Smooth muscle cell of the brain vasculature (primary cell): ENCODE results near the gene TAPBPL.

Experiments used
- DNase-seq: peaks from one replicate; pipeline ENCODE4 v3.0.0-alpha.2; 2012; ENCODE audit warnings: low read depth, low spot score

The TAPBPL gene

GRCh38 chr12:6435961-6436715 lies 15.7 kb upstream of the TAPBPL start:
- no peak for DNase-seq

GRCh38 chr12:6437586-6437985 lies 14.3 kb upstream of the TAPBPL start:
- no peak for DNase-seq

GRCh38 chr12:6438345-6438744 lies 13.5 kb upstream of the TAPBPL start:
- DNase-seq: no peak

GRCh38 chr12:6440391-6440790 lies 11.5 kb upstream of the TAPBPL start:
- DNase-seq: no peak

- no peak for DNase-seq
Measured at GRCh38 chr12:6442836-6443235, 9.0 kb upstream of the TAPBPL start.

- no peak for DNase-seq
Measured at GRCh38 chr12:6443361-6443983, 8.4 kb upstream of the TAPBPL start.

- DNase-seq: no peak
Measured at GRCh38 chr12:6444031-6444430, 7.8 kb upstream of the TAPBPL start.

GRCh38 chr12:6444704-6445688 lies 6.8 kb upstream of the TAPBPL start, which contains the start of gene CD27:
TSS of gene CD27 (plus strand) at chr12:6444955. CDS start at chr12:6445096, 141 bp downstream.
- no peak for DNase-seq

- no peak for DNase-seq
Measured at GRCh38 chr12:6450091-6450868, 1.6 kb upstream of the TAPBPL start.

- DNase-seq: no peak
Measured at GRCh38 chr12:6450869-6451347, 934 bp upstream of the TAPBPL start.

GRCh38 chr12:6452245-6452943 lies 552 bp downstream of the TAPBPL start:
- no peak for DNase-seq

- no peak for DNase-seq
Measured at GRCh38 chr12:6452944-6453630, 1.2 kb downstream of the TAPBPL start.

GRCh38 chr12:6457220-6457945 lies 5.5 kb downstream of the TAPBPL start:
- DNase-seq: no peak

GRCh38 chr12:6458281-6459003 lies 6.6 kb downstream of the TAPBPL start:
- DNase-seq: no peak

GRCh38 chr12:6459004-6459337 lies 7.1 kb downstream of the TAPBPL start:
- DNase-seq: no peak

- DNase-seq: no peak
Measured at GRCh38 chr12:6460751-6461371, 9.0 kb downstream of the TAPBPL start.

GRCh38 chr12:6461401-6462233 lies 9.8 kb downstream of the TAPBPL start:
- DNase-seq: no peak
